PC-3 (cell line): Measurements from ENCODE around the gene AP3B1.

Source experiments
- EZH2 ChIP-seq: fragments of 300-600 bp; sonication (generic); IDR thresholded peaks from one replicate; pipeline ENCODE4 v1.6.1; 2017; ENCODE audit warnings: antibody characterized with exemption, mild to moderate bottlenecking, low read length; ENCODE audit not compliant: unreplicated experiment
- EZH2phosphoT487 ChIP-seq: fragments of 300-600 bp; sonication (generic); IDR thresholded peaks from 2 replicates; pipeline ENCODE4 v1.6.1; 2018; ENCODE audit warnings: mild to moderate bottlenecking, antibody characterized with exemption, low read length, borderline replicate concordance
- TF ChIP-seq, protein P1 (sequence below): fragments of 300-600 bp; sonication (generic); conservative IDR thresholded peaks from 2 replicates; pipeline ENCODE4 v1.5.1; 2017; ENCODE audit warnings: antibody characterized with exemption, low read depth, mild to moderate bottlenecking, low read length

DNA sequence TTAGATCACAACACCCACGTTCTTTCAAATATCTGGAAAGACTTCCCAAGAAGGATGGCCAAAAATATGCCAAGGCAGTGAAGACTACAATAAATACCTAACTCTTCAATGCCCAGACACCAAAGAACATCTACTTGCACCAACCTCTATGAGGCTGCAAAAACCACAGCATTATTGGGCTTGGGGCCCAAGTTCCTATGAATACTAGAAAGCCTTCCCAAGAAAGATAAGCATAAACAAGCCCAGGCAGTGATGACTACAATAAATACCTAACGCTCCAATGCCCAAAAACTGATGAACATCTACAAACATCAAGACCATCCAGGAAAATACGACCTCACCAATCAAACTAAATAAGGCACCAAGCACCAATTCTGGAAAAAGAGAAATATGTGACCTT lies 41.3 kb downstream of the AP3B1 start:
- TF ChIP-seq EZH2 (no peak), EZH2phosphoT487 (no peak)
- TF ChIP-seq, protein P1, sequence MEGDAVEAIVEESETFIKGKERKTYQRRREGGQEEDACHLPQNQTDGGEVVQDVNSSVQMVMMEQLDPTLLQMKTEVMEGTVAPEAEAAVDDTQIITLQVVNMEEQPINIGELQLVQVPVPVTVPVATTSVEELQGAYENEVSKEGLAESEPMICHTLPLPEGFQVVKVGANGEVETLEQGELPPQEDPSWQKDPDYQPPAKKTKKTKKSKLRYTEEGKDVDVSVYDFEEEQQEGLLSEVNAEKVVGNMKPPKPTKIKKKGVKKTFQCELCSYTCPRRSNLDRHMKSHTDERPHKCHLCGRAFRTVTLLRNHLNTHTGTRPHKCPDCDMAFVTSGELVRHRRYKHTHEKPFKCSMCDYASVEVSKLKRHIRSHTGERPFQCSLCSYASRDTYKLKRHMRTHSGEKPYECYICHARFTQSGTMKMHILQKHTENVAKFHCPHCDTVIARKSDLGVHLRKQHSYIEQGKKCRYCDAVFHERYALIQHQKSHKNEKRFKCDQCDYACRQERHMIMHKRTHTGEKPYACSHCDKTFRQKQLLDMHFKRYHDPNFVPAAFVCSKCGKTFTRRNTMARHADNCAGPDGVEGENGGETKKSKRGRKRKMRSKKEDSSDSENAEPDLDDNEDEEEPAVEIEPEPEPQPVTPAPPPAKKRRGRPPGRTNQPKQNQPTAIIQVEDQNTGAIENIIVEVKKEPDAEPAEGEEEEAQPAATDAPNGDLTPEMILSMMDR = no peak
